K562 (cell line): Measurements from ENCODE around the gene PITPNC1. TPM values are rescaled to one million over a fixed set of nuclear protein-coding genes. Genes with fewer than 3 reads are reported as not detected.
A peak's percentile ranks its signal among the peaks of the same experiment; 100 is the strongest.

Source experiments
- CTBP1 ChIP-seq: fragments of 450-650 bp; IDR thresholded peaks from 2 replicates; pipeline ENCODE4 v1.6.1; 2016; ENCODE audit warnings: borderline replicate concordance
- ETV6 ChIP-seq, 3 experiments: fragments of 150-350 bp in 1 of 3; sonication (generic) in 1 of 3; formaldehyde crosslinking in 1 of 3; IDR thresholded peaks; 2 replicates each; pipeline versions ENCODE4 v1.6.1 to v1.8.0; 2014 to 2022; ENCODE audit warnings: borderline replicate concordance in 2 of 3, low read depth in 2 of 3, antibody characterized with exemption in 1 of 3, low read length in 1 of 3, mild to moderate bottlenecking in 1 of 3, missing genetic modification reagents in 1 of 3
- KLF16 ChIP-seq: IDR thresholded peaks from 2 replicates; pipeline ENCODE4 v1.6.1; 2016; ENCODE audit warnings: antibody characterized with exemption
- MEF2A ChIP-seq: IDR thresholded peaks from 2 replicates; pipeline ENCODE4 v1.6.1; 2011; ENCODE audit warnings: low read depth, mild to moderate bottlenecking, low read length, moderate library complexity; ENCODE audit not compliant: control insufficient read depth
- PCBP2 ChIP-seq: fragments of 200-400 bp; formaldehyde crosslinking; IDR thresholded peaks from 2 replicates; pipeline ENCODE4 v1.6.1; 2018; ENCODE audit warnings: low read length, low read depth, mild to moderate bottlenecking, moderate library complexity; ENCODE audit not compliant: poor library complexity, severe bottlenecking
- PHF21A ChIP-seq: fragments of 450-650 bp; IDR thresholded peaks from 2 replicates; pipeline ENCODE4 v1.6.1; 2017; ENCODE audit warnings: low read depth, borderline replicate concordance
- POLR2H ChIP-seq: IDR thresholded peaks from 2 replicates; pipeline ENCODE4 v1.6.1; 2016; ENCODE audit warnings: missing genetic modification characterization, low read depth, mild to moderate bottlenecking, control low read depth, missing compliant biosample characterization, moderate library complexity
- SMAD4 ChIP-seq: fragments of 250-450 bp; sonication (Bioruptor Pico); conservative IDR thresholded peaks from 2 replicates; pipeline ENCODE4 v1.8.0; 2021; ENCODE audit warnings: inconsistent platforms, mild to moderate bottlenecking, moderate library complexity
- XRCC4 ChIP-seq: IDR thresholded peaks from one replicate; pipeline ENCODE4 v1.6.1; 2011; ENCODE audit not compliant: insufficient read depth, insufficient read length; ENCODE audit errors: extremely low read depth
- ZBED1 ChIP-seq: IDR thresholded peaks from 2 replicates; pipeline ENCODE4 v1.6.1; 2014
- ZNF75A ChIP-seq: fragments of 450-650 bp; formaldehyde crosslinking; IDR thresholded peaks from 2 replicates; pipeline ENCODE4 v1.4.0; 2020; ENCODE audit warnings: mild to moderate bottlenecking
- polyA plus RNA-seq, 8 experiments: library from polyadenylated mRNA; depleted of rRNA in 4 of 8; stranded (reverse) in 5 of 8; unstranded in 3 of 8; fragments of >200 nt; fragmentation: Nextera tagmentation in 2 of 8; fragmentation: Illumina TruSeq in 1 of 8; extraction: Ambion mirVana in 2 of 8; extraction: Trizol in 1 of 8; gene quantifications; 2 replicates each; pipeline versions ENCODE4 v1.2.1 to v1.2.3, GENCODE V29; 2011 to 2014; ENCODE audit warnings: inconsistent platforms in 1 of 8, missing spikeins in 1 of 8
- total RNA-seq, 7 experiments: library from RNA; depleted of rRNA in 6 of 7; stranded (reverse); fragments of >200 nt in 6 of 7; fragmentation: Illumina TruSeq in 2 of 7; extraction: Trizol in 2 of 7; gene quantifications; 2 replicates each; pipeline versions ENCODE4 v1.2.1 to v1.2.3, GENCODE V29; 2011 to 2021; ENCODE audit warnings: low replicate concordance in 1 of 7
- TF ChIP-seq, protein P1 (sequence below): fragments of 150-350 bp; IDR thresholded peaks from 2 replicates; pipeline ENCODE4 v1.6.1; 2014; ENCODE audit warnings: low read depth, mild to moderate bottlenecking, low read length, borderline replicate concordance
- TF ChIP-seq, protein P2 (sequence below): sonication (generic); formaldehyde crosslinking; IDR thresholded peaks from 2 replicates; pipeline ENCODE4 v1.4.0; 2020; ENCODE audit warnings: mild to moderate bottlenecking, missing genetic modification reagents
- TF ChIP-seq, protein P3 (sequence below): IDR thresholded peaks from 3 replicates; pipeline ENCODE4 v1.6.1; 2011; ENCODE audit warnings: borderline replicate concordance, mild to moderate bottlenecking, moderate library complexity; ENCODE audit not compliant: insufficient read length; ENCODE audit errors: extremely low read depth
- TF ChIP-seq, protein P4 (sequence below): IDR thresholded peaks from 2 replicates; pipeline ENCODE4 v1.6.1; 2016; ENCODE audit warnings: missing genetic modification characterization, missing compliant biosample characterization

PITPNC1 gene
- total and polyA plus RNA-seq, 9 of the 15 experiments (the other 6 are each of a cell fraction or from before 2014, with no cell fraction given), result 0.11 to 1.1 (median 0.65) TPM

DNA sequence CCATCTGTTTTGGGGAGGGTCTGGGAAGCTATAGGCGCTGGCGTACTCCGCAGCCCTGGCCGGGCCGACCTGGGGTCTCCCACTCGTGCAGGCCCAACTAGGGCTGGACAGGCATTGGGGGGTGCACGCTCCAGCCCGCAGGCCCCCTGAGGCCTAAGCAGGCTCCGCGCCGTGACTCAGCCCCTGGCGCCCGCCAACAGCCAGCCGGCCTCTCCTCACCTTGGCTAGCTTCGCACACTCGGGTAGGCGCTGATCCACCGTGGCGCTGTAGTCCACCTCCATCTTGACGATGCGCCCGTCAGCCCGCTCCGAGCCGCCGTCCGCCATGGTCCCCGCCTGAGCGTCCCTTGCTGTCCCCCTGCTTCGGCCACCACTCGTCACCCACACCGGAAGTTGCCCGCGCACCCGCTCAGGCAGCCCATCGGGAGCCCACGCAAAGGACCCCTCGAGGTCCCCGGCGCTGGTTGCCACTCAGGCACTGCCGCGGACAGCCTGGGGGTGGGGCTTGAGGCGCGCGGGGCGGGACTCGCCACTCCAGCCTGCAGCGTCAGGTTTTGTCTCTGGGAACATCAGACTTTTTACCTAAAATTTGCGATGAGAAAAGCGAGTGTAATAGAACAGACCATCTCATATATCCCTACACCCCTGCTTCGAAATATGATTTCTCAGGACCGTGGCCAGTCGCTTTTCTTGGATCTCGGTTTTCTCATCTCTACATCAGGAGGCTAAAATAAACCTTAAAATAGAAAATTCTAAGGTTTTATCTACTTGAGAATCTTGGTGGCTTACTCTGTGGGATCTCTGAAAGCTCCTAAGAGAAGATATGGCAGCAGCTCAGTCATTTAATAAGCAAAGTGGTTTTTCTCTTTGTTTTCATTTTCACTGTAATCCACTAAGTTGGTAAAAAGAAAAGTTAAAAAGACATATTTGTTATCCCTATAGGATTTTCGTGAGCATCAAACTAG, 10.6 kb upstream of the PITPNC1 start, which contains the start of gene PSMD12 (continued):
- TF ChIP-seq, protein P1, sequence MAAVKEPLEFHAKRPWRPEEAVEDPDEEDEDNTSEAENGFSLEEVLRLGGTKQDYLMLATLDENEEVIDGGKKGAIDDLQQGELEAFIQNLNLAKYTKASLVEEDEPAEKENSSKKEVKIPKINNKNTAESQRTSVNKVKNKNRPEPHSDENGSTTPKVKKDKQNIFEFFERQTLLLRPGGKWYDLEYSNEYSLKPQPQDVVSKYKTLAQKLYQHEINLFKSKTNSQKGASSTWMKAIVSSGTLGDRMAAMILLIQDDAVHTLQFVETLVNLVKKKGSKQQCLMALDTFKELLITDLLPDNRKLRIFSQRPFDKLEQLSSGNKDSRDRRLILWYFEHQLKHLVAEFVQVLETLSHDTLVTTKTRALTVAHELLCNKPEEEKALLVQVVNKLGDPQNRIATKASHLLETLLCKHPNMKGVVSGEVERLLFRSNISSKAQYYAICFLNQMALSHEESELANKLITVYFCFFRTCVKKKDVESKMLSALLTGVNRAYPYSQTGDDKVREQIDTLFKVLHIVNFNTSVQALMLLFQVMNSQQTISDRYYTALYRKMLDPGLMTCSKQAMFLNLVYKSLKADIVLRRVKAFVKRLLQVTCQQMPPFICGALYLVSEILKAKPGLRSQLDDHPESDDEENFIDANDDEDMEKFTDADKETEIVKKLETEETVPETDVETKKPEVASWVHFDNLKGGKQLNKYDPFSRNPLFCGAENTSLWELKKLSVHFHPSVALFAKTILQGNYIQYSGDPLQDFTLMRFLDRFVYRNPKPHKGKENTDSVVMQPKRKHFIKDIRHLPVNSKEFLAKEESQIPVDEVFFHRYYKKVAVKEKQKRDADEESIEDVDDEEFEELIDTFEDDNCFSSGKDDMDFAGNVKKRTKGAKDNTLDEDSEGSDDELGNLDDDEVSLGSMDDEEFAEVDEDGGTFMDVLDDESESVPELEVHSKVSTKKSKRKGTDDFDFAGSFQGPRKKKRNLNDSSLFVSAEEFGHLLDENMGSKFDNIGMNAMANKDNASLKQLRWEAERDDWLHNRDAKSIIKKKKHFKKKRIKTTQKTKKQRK, result no peak
- TF ChIP-seq, protein P2, sequence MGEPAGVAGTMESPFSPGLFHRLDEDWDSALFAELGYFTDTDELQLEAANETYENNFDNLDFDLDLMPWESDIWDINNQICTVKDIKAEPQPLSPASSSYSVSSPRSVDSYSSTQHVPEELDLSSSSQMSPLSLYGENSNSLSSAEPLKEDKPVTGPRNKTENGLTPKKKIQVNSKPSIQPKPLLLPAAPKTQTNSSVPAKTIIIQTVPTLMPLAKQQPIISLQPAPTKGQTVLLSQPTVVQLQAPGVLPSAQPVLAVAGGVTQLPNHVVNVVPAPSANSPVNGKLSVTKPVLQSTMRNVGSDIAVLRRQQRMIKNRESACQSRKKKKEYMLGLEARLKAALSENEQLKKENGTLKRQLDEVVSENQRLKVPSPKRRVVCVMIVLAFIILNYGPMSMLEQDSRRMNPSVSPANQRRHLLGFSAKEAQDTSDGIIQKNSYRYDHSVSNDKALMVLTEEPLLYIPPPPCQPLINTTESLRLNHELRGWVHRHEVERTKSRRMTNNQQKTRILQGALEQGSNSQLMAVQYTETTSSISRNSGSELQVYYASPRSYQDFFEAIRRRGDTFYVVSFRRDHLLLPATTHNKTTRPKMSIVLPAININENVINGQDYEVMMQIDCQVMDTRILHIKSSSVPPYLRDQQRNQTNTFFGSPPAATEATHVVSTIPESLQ (CRISPR knock-in tag), result no peak
- TF ChIP-seq PCBP2 (no peak), KLF16 (no peak), SMAD4 (CRISPR knock-in tag) (0 out of 2 replicates have a peak, but pooled peaks have one; percentile 40), ETV6 (IDR thresholded peaks at IDR 0.05; ENCODE audit: borderline replicate concordance in 1 of 2, low read depth in 2 of 2, low read length in 1 of 2) (no peak), ETV6 (CRISPR knock-in tag; IDR thresholded peaks at IDR 0.05; ENCODE audit: borderline replicate concordance) (no peak), CTBP1 (peak; percentile 71; the same call in 1 of the 2 replicates), ZBED1 (peak; percentile 48; the same call in 1 of the 2 replicates), ZNF75A (CRISPR knock-in tag) (no peak), PHF21A (no peak), MEF2A (no peak), POLR2H (tag) (peak; percentile 50; the same call in 1 of the 2 replicates), XRCC4 (no peak)
- TF ChIP-seq, protein P3, sequence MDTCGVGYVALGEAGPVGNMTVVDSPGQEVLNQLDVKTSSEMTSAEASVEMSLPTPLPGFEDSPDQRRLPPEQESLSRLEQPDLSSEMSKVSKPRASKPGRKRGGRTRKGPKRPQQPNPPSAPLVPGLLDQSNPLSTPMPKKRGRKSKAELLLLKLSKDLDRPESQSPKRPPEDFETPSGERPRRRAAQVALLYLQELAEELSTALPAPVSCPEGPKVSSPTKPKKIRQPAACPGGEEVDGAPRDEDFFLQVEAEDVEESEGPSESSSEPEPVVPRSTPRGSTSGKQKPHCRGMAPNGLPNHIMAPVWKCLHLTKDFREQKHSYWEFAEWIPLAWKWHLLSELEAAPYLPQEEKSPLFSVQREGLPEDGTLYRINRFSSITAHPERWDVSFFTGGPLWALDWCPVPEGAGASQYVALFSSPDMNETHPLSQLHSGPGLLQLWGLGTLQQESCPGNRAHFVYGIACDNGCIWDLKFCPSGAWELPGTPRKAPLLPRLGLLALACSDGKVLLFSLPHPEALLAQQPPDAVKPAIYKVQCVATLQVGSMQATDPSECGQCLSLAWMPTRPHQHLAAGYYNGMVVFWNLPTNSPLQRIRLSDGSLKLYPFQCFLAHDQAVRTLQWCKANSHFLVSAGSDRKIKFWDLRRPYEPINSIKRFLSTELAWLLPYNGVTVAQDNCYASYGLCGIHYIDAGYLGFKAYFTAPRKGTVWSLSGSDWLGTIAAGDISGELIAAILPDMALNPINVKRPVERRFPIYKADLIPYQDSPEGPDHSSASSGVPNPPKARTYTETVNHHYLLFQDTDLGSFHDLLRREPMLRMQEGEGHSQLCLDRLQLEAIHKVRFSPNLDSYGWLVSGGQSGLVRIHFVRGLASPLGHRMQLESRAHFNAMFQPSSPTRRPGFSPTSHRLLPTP, result no peak
- TF ChIP-seq, protein P4, sequence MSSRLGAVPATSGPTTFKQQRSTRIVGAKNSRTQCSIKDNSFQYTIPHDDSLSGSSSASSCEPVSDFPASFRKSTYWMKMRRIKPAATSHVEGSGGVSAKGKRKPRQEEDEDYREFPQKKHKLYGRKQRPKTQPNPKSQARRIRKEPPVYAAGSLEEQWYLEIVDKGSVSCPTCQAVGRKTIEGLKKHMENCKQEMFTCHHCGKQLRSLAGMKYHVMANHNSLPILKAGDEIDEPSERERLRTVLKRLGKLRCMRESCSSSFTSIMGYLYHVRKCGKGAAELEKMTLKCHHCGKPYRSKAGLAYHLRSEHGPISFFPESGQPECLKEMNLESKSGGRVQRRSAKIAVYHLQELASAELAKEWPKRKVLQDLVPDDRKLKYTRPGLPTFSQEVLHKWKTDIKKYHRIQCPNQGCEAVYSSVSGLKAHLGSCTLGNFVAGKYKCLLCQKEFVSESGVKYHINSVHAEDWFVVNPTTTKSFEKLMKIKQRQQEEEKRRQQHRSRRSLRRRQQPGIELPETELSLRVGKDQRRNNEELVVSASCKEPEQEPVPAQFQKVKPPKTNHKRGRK (tag), result no peak
